GM04504 (cell line): ENCODE results near the gene PRR20A.
"Not testable (repeated sequence)": the region's sequence is repeated elsewhere in the genome, so short reads cannot be mapped to it uniquely, and the experiment has no call there.

Experiments used
- DNase-seq: peaks from one replicate; pipeline ENCODE4 v3.0.0-alpha.2; 2012; ENCODE audit warnings: low read depth

PRR20A gene

GRCh38 chr13:57140235-57140968 is at the start of gene PRR20A:
TSS of gene PRR20A (plus strand) at chr13:57140918. CDS start at chr13:57141305, 387 bp downstream.
- not testable (repeated sequence) for DNase-seq

DNA sequence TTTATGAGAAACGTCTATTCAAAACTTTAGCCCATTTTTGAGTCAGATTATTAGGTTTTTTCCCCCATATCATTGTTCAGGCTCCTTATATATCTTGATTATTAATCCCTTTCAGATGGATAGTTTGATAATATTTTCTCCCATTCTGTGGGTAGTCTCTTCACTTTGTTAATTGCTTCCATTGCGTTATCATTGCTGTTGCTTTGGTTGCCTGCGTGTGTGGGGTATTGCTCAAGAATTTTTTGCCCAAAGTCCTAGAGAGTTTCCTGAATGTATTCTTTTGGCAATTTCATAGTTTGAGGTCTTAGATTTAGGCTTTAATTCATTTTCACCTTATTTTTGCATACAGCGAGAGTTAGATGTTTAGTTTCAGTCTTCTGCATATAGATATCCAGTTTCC is 25.8 kb upstream of the PRR20A start:
- no peak for DNase-seq

DNA sequence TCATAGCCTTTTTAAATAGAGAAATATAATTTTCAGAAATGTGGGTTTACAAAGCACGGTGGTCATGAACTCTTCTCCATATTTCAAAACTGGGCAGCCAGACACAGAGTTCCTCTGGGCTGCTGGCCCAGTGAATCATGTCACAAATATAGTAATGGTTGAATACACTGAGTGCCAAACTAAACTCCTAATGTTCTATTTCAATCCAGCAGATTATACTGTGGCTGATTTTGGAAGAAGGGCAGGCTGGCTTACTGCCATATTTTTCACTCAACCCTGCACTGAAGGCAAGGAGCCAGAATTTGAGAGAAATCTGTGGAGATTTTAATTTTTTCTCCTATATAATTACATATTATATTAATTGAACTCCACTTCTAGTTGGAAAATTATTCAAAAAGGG is 17.0 kb upstream of the PRR20A start:
- DNase-seq: no peak

- no peak for DNase-seq
Measured at GRCh38 chr13:57128909-57129308, 11.8 kb upstream of the PRR20A start.

DNA sequence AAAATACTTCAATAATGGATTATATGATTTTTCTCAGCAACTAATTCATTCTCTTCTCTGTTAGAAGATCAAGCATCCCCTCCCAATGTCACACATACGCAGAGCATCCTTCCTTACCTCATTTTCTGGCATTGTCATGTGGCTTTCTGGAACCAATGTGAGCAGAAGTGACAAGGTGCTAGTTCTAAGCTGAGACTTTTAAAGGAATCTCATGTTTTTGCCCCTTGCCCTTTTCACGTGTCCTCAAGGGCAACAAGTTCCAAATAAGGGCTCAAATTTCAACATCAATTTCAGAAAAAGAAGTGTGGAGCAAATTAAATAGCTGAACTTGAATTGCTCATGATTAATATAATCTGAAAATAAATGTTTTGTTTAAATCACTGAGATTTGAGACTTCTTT is 4.6 kb upstream of the PRR20A start:
- no peak for DNase-seq

- no peak for DNase-seq
Measured at GRCh38 chr13:57137585-57137984, 3.1 kb upstream of the PRR20A start.

DNA sequence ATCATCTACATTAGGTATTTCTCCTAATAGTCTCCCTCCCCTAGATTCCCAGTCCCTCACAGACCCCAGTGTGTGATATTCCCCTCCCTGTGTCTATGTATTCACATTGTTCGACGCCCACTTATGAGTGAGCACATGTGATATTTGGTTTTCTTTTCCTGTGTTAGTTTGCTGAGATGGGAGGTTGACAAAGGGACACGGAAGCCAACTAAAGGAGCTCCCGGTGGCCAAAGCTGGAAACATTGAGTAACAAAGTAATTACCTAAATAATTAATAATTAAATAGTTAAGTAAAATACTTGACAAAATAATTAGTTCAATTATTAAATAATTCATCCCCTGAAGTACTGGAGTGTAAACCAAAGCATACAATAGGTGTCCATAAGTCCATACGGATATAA is 1.7 kb upstream of the PRR20A start:
- no peak for DNase-seq

GRCh38 chr13:57139781-57140180 is 937 bp upstream of the PRR20A start:
- not testable (repeated sequence) for DNase-seq

DNA sequence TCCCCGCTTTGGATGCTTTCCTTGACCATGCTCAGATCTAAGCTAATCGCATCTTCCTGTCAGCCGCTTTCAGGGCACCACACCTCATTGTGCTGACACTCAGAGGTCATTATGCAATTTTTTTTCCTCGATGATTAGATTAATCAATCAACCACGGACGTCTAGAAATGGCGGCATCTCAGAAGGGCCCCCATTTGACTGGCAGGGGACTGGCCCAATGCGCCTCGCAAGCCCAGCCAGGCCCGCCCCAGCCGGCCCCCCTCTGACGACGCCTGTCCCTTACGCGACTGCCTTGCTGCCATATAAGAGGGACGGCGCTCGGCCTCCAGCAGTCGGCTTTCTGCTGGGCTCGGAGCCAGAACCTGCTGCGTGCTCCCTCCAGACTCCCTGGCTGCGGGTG is 6.5 kb downstream of the PRR20A start, which contains the start of gene PRR20B:
TSS of gene PRR20B (plus strand) at position 301 of the 400 bp plus-strand sequence. CDS start 387 bp downstream, outside the sequence.
- DNase-seq: not testable (repeated sequence)

DNA sequence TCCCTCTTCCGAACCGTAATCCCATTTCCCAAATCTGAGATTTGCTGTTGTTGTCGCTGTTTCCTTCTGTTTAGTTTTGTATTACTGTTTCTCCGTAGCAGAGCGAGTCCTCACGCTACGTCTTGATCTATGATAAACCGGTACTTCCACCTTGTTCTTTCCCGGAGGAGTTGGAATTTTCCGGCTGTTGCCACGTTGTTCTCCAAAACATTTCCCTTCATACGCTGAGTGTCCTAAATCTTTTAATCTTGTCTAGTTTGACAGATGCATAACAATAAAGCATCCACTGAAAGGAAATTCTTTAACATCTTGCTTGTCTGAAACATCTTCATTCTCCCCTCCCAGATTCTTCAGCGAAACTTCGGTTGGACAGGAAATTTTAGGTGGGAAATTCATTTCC is 7.4 kb downstream of the PRR20A start:
- DNase-seq: not testable (repeated sequence)

- DNase-seq: not testable (repeated sequence)
Measured at GRCh38 chr13:57153761-57154160, 13.0 kb downstream of the PRR20A start, which contains the start of gene PRR20C. TSS of gene PRR20C (plus strand) at chr13:57154061. CDS start at chr13:57154448, 387 bp downstream.

GRCh38 chr13:57160332-57160731 is 19.6 kb downstream of the PRR20A start, which contains the start of gene PRR20D:
TSS of gene PRR20D (plus strand) at chr13:57160632. CDS start at chr13:57161019, 387 bp downstream.
- DNase-seq: not testable (repeated sequence)

- DNase-seq: not testable (repeated sequence)
Measured at GRCh38 chr13:57166897-57167296, 26.2 kb downstream of the PRR20A start, which contains the start of gene PRR20E. TSS of gene PRR20E (plus strand) at chr13:57167197. CDS start at chr13:57167584, 387 bp downstream.

DNA sequence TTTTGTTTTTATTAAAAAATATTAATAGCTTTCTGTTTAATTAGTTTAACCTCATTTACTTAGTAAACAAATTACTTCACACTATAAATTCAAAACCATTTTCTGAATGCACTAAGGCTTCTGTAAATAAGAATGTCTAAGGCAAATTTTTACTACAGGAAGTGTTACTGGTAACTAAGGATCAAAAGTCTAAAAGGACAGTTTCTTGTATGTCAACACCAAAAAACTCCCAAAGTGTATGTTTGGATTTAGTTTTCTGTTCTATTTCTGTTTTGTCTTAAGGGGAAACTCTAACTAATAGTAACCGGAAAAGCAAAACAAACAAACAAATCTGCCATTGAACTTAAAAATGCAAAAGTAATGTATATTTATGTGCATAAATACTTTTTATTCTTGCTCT is 50.9 kb downstream of the PRR20A start:
- DNase-seq: no peak
